ENCODE measurements around the gene MYG1.

Gene MYG1, protein sequence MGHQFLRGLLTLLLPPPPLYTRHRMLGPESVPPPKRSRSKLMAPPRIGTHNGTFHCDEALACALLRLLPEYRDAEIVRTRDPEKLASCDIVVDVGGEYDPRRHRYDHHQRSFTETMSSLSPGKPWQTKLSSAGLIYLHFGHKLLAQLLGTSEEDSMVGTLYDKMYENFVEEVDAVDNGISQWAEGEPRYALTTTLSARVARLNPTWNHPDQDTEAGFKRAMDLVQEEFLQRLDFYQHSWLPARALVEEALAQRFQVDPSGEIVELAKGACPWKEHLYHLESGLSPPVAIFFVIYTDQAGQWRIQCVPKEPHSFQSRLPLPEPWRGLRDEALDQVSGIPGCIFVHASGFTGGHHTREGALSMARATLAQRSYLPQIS

DNA sequence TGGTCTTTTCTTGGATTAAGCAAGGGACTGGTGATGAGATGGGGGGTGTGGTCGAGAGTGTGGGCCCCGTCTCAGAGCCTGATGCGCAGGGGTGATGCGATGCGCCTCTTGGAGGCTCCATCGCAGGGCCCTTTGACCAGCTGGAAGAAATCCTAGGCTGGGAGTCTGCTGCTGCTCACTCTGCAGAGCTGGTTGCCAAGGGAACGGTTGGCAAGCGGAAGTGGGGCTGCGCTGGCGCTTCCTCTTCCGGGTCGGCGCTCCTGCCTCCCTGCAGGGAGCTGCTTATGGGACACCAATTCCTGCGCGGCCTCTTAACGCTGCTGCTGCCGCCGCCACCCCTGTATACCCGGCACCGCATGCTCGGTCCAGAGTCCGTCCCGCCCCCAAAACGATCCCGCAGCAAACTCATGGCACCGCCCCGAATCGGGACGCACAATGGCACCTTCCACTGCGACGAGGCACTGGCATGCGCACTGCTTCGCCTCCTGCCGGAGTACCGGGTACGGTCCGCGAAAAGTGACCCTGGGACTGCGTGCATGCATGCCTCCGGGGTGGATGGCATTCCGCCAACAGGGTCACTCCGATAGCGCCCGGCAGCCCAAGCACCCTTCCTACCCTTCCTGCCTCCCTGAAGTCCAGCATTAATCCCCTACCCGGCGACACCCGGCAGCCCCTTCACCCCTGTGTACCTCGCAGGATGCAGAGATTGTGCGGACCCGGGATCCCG lies at the start of gene MYG1:
MYG1 (plus strand) TSS at position 242 of the 727 bp plus-strand sequence; CDS start at position 285, 43 bp downstream.
- DNase-seq (ENCODE audit: low spot score): peak; percentile 79

DNA sequence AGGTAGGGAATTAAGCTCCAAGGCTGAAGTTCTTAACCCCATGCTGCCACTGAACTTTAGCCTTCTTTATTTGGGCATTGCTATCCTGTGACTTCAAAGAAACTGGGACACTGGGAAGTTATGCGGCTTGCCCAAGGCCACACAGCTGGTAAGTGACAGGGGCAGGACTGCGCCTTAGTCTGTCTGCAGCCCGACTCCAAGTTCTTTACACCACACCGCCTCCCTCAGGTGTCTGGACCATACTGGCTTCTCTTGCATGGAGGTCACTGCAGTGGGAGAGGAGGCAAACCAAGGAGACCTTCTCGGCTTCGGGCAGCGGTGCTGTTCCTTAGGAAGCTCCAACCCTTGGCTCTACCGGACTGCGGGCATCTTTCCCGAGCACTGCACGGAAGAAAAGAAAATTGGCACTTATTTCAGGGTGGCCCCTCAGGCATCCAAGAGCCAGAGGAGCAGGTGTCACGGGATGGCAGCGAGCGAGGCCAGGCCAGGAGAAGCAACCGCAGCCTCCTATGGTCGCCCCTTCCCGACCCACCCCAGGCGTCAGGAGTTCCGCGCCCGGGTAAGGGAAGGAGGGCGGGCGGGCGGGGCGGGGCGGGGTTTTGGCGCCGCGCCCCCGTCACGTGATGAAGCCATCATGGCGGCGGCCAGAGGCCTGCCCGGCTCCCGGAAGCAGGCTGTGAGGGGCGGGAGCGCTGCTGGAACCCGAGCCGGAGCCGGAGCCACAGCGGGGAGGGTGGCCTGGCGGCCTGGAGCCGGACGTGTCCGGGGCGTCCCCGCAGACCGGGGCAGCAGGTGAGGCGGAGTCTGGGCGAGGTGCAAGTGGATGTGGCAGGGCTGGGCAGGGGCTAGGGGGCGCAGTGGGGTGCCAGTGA lies 47.8 kb upstream of the MYG1 start:
- DNase-seq (ENCODE audit: low spot score): peak; percentile 85

DNA sequence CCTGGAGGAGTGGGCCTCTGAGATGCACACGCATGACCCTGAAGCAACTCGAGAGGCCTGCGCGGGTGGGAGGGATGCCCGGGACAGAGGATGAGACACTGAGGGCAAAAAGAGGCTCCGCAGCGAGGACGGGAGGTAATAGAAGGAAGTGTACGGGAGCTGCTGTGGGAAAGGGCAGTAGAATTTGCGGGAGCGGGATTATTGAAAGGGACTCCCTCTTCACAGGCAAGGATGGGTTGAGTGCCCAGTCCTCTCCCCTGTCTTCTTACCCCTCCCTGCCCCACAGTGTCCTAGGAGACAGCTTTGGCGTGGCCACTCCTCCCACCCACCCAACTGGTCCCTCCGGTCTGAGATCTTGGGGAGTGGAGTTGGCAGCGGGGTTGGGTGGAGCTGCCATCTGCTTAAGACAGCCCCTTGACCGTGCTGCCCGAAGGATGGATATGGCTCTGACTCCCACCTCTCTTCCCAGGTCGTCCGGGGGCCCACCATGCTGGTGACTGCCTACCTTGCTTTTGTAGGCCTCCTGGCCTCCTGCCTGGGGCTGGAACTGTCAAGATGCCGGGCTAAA lies 47.1 kb upstream of the MYG1 start:
- DNase-seq (ENCODE audit: low spot score): no peak

DNA sequence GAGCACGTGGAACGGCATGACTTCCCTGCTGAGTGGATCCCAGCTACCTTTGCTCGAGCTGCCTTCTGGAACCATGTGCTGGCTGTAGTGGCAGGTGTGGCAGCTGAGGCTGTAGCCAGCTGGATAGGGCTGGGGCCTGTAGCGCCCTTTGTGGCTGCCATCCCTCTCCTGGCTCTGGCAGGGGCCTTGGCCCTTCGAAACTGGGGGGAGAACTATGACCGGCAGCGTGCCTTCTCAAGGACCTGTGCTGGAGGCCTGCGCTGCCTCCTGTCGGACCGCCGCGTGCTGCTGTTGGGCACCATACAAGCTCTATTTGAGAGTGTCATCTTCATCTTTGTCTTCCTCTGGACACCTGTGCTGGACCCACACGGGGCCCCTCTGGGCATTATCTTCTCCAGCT lies 46.2 kb upstream of the MYG1 start:
- no peak for DNase-seq (ENCODE audit: low spot score)

DNA sequence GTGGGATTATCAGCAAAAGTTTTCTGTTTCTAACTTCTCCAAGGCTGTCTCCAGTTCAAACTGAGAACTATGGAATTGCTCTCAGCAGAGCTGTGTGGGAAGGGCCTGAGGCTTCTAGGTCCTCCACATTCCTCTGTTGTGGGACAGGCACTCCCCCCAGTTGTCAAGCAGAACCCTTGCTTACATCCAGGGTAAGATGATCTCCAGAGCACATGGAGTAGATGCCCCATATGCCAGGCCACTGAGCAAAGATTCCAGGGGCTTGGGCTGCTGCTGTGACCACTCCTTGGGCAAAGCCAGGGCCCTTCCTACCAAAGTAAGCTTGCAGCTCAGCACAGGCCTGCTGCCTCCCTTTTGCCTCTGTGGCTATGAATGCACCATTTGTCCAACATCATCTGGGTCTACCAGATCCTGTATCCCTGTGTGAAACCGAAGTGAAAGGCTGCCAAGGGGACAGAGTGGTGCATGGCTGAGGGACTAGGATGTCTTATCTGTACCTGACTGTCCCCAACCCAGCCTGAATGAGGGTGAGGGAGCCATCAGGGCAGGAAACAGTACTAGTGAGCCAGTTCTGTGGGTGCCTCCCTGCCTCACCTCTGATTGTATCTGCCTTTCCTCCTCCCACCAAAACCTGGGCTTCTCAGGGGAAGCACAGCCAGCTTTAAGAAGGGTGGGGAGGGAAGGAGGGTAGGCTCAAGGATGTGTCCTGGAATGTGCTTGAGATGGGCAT lies 44.5 kb upstream of the MYG1 start:
- no peak for DNase-seq (ENCODE audit: low spot score)

DNA sequence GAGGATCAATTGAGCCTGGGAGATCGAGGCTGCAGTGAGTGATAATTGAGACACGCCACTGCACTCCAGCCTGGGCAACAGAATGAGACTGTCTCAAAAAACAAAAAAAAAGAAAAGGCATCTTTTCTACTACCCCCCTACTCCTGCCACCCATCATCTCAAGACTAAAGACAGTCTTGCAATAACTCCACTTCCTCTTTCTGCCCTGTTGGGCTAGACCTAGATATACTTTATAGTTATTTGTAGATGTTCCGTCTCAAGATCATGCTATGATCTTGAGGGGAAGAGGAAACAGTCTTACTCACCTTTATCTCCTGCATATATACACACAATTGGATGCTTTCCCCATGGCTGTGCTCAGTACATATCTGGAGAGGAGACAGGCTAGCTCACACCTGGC lies 43.5 kb upstream of the MYG1 start:
- DNase-seq (ENCODE audit: low spot score): no peak

DNA sequence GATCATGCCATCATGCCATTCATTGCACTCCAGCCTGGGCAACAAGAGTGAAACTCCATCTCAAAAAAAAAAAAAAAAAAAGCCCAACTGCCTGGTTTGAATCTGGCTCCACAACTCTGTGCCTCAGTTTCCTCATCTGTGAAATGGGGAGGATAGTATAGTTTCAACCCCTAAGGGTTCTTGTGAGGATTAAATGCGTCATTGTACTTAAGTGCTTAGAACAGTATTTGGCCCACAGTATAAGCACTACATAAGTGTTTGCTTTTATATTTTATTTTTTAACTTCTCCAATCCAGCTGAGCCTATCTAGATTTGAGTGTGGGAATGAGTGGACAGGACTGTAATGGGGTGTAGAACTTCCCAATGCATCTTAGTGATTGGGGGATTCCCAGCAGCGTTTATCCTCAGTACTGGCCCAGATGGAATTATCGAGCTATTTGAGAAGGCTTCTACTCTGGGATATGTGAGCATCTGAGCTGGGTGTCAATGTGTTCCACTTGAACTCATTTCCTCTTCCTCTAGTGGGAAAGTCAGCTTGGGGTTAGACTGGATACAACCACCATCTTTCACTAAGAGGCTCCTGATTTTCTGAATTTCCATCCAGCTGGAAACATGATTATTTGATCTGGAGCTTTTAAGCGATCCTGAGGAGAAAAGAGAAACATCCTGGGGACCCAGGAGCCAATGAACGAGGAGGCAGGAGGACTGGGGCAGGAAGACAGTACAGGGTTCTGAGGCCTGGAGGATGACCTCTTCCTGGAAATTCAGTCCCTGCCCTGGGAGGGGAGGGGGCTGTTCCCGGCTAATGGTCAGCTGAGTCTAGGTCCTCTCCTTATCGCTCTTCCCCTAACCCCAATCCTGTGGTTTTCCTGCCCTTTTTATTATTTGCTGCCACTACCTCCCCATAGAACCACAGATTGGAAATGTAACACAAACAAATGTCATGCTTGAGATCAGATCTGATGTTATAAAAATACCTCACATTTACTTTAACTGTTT lies 40.7 kb upstream of the MYG1 start:
- no peak for DNase-seq (ENCODE audit: low spot score)

DNA sequence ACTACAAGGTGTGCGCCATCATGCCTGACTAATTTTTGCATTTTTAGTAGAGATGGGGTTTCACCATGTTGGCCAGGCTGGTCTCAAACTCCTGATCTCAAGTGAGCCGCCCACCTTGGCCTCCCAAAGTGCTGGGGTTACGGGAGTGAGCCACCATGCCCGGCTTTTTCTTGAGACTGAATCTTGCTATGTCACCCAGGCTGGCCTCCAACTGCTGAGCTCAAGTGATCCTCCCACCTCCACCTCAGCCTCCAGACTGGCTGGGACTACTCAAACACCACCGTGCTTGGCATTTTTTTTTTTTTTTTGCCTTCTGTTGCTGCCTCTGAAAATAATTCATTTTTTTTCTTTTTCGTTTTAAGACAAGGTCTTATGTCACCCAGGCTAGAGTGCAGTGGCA lies 39.6 kb upstream of the MYG1 start:
- no peak for DNase-seq (ENCODE audit: low spot score)

DNA sequence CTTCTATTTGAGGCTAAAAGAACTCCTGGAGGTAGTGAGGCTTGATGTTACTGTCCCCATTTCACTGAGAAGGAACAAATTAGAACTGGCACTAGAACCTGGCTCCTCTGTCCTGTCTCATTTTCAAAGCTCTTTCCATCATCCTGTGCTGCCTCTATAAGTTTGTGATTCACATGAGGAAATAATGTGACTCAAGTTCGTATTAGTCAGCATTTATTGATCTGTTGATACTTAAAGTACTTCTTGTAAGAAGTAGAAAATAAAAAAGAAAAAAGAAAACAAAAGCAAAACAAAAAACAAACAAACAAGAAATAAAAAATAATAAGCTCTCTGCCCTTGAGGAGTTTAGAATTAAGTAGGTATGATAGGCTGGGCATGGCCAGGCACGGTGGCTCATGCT lies 33.7 kb upstream of the MYG1 start:
- DNase-seq (ENCODE audit: low spot score): no peak

DNA sequence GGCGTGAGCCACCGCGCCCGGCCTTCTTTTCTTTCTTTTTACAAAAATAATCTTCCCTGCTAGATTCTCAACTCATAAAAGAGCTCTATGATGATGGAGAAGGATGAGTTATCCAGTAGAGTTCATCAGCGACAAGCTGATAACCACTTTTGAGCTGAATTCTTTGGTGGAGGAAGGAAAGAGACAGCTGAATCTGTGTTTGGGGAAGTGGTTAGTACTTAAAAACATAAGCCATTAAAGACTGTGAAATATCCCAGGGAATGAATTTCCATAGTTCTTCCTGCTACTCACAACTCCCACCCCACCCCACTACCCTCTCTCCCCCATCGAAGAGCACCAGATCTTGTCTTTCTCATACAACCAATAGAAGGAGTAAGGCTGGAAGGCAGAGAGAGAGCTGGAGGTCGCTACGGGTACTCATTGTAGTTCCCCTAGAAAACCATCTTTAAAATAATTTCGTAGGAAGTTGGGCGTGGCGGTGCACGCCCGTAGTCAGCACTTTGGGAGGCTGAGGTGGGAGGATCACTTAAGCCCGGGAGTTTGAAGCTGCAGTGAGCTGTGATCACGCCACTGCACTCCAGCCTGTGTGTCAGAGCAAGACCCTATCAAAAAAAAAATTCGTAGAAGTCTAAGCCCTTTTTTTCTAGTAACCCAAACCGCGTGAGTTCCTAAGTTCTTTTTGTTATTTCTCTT lies 32.0 kb upstream of the MYG1 start:
- DNase-seq (ENCODE audit: low spot score): no peak

DNA sequence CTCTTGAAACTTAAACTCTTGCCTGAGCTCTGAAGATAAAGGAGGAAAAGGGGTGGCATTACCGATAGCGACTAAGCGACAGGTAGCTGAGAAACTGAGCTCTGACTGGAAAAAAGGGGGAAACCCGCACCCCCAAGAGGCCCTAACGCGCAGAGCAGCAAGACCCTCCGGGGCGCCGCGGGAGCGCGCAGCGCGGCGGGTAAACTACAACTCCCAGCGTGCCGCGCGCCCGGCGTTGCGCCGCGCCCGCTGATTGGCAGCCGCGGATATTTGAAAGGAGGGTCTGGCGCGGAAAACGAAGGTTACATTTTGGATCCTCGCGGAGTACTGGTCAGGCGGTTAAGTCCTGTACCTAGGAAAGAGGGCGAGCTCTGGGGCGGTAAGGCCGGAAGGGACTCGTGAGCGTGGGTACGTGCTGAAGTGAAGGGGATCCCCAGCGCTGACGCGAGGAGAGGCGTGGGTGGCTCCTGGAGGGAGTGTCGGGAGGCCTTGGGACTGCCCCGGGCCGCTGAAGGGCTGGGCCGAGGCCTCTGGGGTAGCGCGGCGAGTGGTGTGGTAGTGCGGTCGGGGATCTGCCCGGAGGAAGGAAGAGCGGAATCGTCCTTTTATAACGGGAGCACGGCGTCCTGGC lies 31.4 kb upstream of the MYG1 start, which contains the start of gene ESPL1:
ESPL1 (plus strand) TSS at position 301 of the 631 bp plus-strand sequence. CDS start 468 bp downstream, outside the sequence.
- DNase-seq (ENCODE audit: low spot score): peak; percentile 78

DNA sequence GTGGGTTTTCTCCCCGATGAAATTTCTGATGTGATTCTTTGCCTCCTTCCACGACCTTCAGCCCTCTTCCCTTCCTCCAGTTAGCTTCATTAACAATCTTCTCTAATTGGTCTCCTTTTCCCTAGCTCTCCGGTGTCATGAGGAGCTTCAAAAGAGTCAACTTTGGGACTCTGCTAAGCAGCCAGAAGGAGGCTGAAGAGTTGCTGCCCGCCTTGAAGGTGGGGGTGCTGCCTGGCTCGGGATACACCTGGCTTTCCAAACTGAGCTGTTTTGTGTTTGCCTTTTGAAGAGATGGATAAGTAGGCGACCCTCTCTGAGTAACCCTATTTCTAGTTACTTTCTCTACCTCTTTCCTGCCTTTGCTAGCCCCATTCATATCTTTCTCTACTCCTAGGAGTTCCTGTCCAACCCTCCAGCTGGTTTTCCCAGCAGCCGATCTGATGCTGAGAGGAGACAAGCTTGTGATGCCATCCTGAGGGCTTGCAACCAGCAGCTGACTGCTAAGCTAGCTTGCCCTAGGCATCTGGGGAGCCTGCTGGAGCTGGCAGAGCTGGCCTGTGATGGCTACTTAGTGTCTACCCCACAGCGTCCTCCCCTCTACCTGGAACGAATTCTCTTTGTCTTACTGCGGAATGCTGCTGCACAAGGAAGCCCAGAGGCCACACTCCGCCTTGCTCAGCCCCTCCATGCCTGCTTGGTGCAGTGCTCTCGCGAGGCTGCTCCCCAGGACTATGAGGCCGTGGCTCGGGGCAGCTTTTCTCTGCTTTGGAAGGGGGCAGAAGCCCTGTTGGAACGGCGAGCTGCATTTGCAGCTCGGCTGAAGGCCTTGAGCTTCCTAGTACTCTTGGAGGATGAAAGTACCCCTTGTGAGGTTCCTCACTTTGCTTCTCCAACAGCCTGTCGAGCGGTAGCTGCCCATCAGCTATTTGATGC lies 30.6 kb upstream of the MYG1 start:
- DNase-seq (ENCODE audit: low spot score): peak; percentile 32

DNA sequence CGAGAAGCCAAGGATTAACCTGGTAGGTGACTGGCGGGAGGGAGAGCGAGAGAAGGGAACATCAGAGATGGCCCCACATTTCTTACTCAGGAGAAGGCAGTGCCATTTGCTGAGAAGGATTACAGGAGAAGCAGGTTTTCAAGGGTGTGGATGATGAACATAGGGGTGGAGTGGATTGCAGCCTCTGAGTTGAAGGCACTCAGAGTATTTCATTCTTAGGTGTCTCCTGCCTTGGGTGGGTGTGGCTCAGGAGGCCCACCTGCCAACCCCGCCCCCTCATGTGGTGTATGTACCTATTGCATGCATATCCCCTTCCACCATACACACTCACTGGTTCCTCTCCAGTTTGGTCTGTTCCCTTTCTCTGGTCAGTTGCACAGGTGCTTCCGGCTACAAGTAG lies 25.1 kb upstream of the MYG1 start:
- DNase-seq (ENCODE audit: low spot score): no peak

DNA sequence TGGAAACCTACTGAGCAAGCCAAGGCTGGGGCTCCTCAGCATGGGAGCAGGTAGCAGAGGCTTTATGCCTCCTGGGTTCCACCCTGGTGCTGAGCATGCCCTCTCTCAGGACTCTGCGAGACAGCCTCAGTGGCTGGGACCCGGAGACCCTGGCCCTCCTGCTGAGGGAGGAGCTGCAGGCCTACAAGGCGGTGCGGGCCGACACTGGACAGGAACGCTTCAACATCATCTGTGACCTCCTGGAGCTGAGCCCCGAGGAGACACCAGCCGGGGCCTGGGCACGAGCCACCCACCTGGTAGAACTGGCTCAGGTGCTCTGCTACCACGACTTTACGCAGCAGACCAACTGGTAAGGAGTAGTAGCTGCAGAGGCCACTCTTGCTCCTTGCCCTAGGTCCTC lies 23.0 kb upstream of the MYG1 start:
- DNase-seq (ENCODE audit: low spot score): no peak

DNA sequence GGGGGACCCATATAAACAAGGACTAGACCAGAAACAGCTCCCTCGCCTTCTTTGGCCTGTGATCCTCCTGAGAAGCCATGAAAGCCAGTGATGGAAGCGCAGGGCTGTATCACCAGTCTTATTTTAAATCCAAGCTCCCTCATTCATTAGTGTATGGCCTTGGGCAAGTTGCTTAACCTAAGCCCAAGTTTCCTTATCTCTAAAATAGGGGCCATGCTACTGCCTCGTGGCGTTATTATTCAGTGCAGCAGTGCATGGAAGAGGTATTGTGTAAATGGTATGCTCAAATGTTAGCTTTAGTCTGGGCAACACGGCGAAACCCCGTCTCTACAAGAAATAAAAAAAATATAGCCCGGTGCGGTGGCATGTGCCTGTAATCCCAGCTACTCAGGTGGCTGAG lies 21.5 kb upstream of the MYG1 start:
- no peak for DNase-seq (ENCODE audit: low spot score)

DNA sequence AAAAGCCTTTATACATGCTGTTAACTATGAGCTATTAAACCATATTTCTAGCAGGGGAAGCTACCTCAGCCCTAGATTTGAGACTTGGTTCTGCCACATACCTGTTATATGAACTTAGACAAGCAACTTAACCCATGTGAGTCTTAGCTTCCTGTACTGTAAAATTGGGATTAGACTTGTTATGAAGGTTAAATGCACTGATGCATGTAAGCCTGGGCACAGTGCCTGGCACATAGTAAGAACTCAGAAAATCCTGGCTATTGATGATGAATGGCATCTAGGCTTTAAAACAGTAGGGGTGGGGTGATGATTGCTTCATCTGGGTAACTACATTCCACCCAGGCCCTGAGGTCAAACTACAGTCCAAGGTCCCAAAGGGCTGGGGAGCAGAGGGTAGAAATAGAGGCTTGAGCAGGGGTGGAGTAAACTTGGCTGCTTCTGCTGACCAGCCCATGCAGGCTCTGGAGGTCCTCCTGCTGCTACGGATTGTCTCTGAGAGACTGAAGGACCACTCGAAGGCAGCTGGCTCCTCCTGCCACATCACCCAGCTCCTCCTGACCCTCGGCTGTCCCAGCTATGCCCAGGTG lies 20.1 kb upstream of the MYG1 start:
- DNase-seq (ENCODE audit: low spot score): no peak

DNA sequence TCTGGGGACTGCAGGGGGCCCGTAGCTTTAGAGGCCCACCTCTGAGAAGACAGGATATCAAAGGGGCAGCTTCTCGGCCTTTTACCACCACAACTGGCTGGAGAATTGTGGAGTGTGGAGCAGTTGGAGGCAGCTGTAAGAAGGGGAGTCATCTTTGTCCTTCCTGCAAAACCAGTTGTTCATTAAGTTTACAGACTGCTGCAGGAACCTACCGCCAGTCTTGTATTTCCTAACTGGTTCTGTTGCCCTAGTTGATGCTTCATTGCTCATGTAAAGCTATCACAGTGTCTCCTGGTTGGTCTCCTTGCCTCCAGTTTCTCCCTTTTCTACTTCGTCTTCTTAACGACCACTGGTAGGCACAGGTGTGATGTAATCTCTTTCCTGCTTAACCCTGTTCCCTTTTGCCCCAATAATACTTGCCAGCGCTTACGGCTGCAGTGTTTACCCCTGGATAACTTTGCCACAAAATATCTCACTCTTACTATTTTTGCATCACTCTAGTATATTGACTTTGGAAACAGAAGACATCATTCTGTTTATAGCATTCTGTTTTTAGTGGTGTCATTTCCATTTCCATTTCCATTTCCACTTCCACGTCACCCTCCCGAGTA lies 19.5 kb upstream of the MYG1 start:
- no peak for DNase-seq (ENCODE audit: low spot score)

Data from COLO829 (cell line).